H9 (cell line): Measurements from ENCODE around the gene USP53. TPM values are rescaled to one million over a fixed set of nuclear protein-coding genes. Genes with fewer than 3 reads are reported as not detected.
"Not testable (repeated sequence)": the region's sequence is repeated elsewhere in the genome, so short reads cannot be mapped to it uniquely, and the experiment has no call there.

Source experiments
- DNase-seq: peaks from one replicate; pipeline ENCODE4 v3.0.0-alpha.2; 2017
- H2AFZ ChIP-seq: one replicate; pipeline ENCODE4 v1.6.1; 2013; ENCODE audit warnings: mild to moderate bottlenecking, low read length, control low read depth, moderate library complexity
- H2AK5ac ChIP-seq: 2 replicates; pipeline ENCODE4 v1.6.1; 2013; ENCODE audit warnings: low read length, control low read depth, mixed read lengths; ENCODE audit not compliant: insufficient read length
- H2BK120ac ChIP-seq: one replicate; pipeline ENCODE4 v1.6.1; 2013; ENCODE audit warnings: low read depth, mild to moderate bottlenecking, low read length, control low read depth, inconsistent platforms; ENCODE audit not compliant: poor library complexity, severe bottlenecking
- H2BK12ac ChIP-seq: 2 replicates; pipeline ENCODE4 v1.6.1; 2013; ENCODE audit warnings: low read length, control low read depth, mixed read lengths, low read depth; ENCODE audit not compliant: insufficient read length
- H2BK15ac ChIP-seq: 2 replicates; pipeline ENCODE4 v1.6.1; 2013; ENCODE audit warnings: low read depth, low read length, control low read depth
- H2BK20ac ChIP-seq: one replicate; pipeline ENCODE4 v1.6.1; 2013; ENCODE audit warnings: low read depth, mild to moderate bottlenecking, low read length, control low read depth, inconsistent platforms; ENCODE audit not compliant: poor library complexity, severe bottlenecking
- H2BK5ac ChIP-seq: 2 replicates; pipeline ENCODE4 v1.6.1; 2013; ENCODE audit warnings: low read length, control low read depth, mixed read lengths; ENCODE audit not compliant: insufficient read length
- H3K14ac ChIP-seq: 2 replicates; pipeline ENCODE4 v1.6.1; 2013; ENCODE audit warnings: low read length, control low read depth; ENCODE audit not compliant: insufficient read depth
- H3K18ac ChIP-seq: 2 replicates; pipeline ENCODE4 v1.6.1; 2013; ENCODE audit warnings: low read depth, mild to moderate bottlenecking, mixed read lengths, low read length, control low read depth; ENCODE audit not compliant: insufficient read length
- H3K23ac ChIP-seq: 2 replicates; pipeline ENCODE4 v1.6.1; 2013; ENCODE audit warnings: low read length, control low read depth, mixed read lengths, low read depth; ENCODE audit not compliant: insufficient read length
- H3K23me2 ChIP-seq: 2 replicates; pipeline ENCODE4 v1.6.1; 2013; ENCODE audit warnings: low read depth, mild to moderate bottlenecking, mixed read lengths, low read length, control low read depth; ENCODE audit not compliant: insufficient read length, poor library complexity, severe bottlenecking
- H3K27ac ChIP-seq: 2 replicates; pipeline ENCODE4 v1.5.1; 2013; ENCODE audit warnings: low read length, control low read depth, mixed read lengths, low read depth; ENCODE audit not compliant: insufficient read length
- H3K27me3 ChIP-seq: 2 replicates; pipeline ENCODE4 v1.6.1; 2013; ENCODE audit warnings: low read length, control low read depth, inconsistent platforms; ENCODE audit not compliant: insufficient read depth
- H3K4ac ChIP-seq: 2 replicates; pipeline ENCODE4 v1.6.1; 2013; ENCODE audit warnings: low read depth, mild to moderate bottlenecking, control low read depth, inconsistent platforms, low read length, moderate library complexity
- H3K4me1 ChIP-seq: 2 replicates; pipeline ENCODE4 v1.6.1; 2013; ENCODE audit warnings: low read length, control low read depth, inconsistent platforms; ENCODE audit not compliant: insufficient read depth
- H3K4me2 ChIP-seq: 2 replicates; pipeline ENCODE4 v1.6.1; 2013; ENCODE audit warnings: low read length, control low read depth, mixed read lengths; ENCODE audit not compliant: insufficient read length, insufficient read depth
- H3K56ac ChIP-seq: 2 replicates; pipeline ENCODE4 v1.6.1; 2013; ENCODE audit warnings: low read depth, mild to moderate bottlenecking, mixed read lengths, low read length, control low read depth; ENCODE audit not compliant: insufficient read length
- H3K79me1 ChIP-seq: 2 replicates; pipeline ENCODE4 v1.6.1; 2013; ENCODE audit warnings: low read depth, mild to moderate bottlenecking, moderate library complexity, low read length, control low read depth, inconsistent platforms; ENCODE audit not compliant: insufficient read depth, poor library complexity, severe bottlenecking
- H3K79me2 ChIP-seq: 2 replicates; pipeline ENCODE4 v1.6.1; 2013; ENCODE audit warnings: low read length, control low read depth, inconsistent platforms; ENCODE audit not compliant: insufficient read depth
- H3K9ac ChIP-seq: 2 replicates; pipeline ENCODE4 v1.6.1; 2013; ENCODE audit warnings: low read length, control low read depth, mixed read lengths; ENCODE audit not compliant: insufficient read length; ENCODE audit errors: extremely low read depth
- H3K9me3 ChIP-seq: one replicate; pipeline ENCODE4 v1.6.1; 2013; ENCODE audit warnings: low read depth, low read length, inconsistent platforms; ENCODE audit not compliant: control insufficient read depth
- H3T11ph ChIP-seq: one replicate; pipeline ENCODE4 v1.6.1; 2013; ENCODE audit warnings: mild to moderate bottlenecking, low read length, control low read depth, inconsistent platforms
- H4K20me1 ChIP-seq: one replicate; pipeline ENCODE4 v1.6.1; 2013; ENCODE audit not compliant: control insufficient read depth, insufficient read length, insufficient read depth
- H4K5ac ChIP-seq: 2 replicates; pipeline ENCODE4 v1.6.1; 2013; ENCODE audit warnings: low read depth, mild to moderate bottlenecking, mixed read lengths, low read length, control low read depth; ENCODE audit not compliant: insufficient read length
- H4K8ac ChIP-seq: replicated peaks from 2 replicates; pipeline ENCODE4 v1.6.1; 2013; ENCODE audit warnings: low read length, control low read depth, mixed read lengths, low read depth; ENCODE audit not compliant: insufficient read length
- H4K91ac ChIP-seq: 2 replicates; pipeline ENCODE4 v1.6.1; 2013; ENCODE audit warnings: low read depth, mild to moderate bottlenecking, moderate library complexity, mixed read lengths, low read length, control low read depth; ENCODE audit not compliant: insufficient read length
- H3K27ac Mint-ChIP-seq, 3 experiments: 2 replicates in 2 of 3; 3 replicates in 1 of 3; pipeline ENCODE4 v1.8.0; 2020 to 2021; ENCODE audit warnings: mixed read lengths in 3 of 3, mild to moderate bottlenecking in 1 of 3, moderate library complexity in 1 of 3
- H3K27me3 Mint-ChIP-seq: 2 replicates; pipeline ENCODE4 v1.8.0; 2021; ENCODE audit warnings: low read depth, mild to moderate bottlenecking, moderate library complexity, mixed read lengths
- H3K36me3 Mint-ChIP-seq, 3 experiments: 2 replicates in 2 of 3; 3 replicates in 1 of 3; pipeline ENCODE4 v1.8.0; 2020 to 2021; ENCODE audit warnings: low read depth in 3 of 3, mixed read lengths in 3 of 3; ENCODE audit not compliant: insufficient read depth in 1 of 3
- H3K4me1 Mint-ChIP-seq, 2 experiments: 2 replicates each; pipeline ENCODE4 v1.8.0; 2020; ENCODE audit warnings: mixed read lengths in 2 of 2
- H3K4me3 Mint-ChIP-seq, 2 experiments: 2 replicates in 1 of 2; 3 replicates in 1 of 2; pipeline ENCODE4 v1.8.0; 2020 to 2021; ENCODE audit warnings: mild to moderate bottlenecking in 2 of 2, mixed read lengths in 2 of 2, moderate library complexity in 1 of 2
- H3K9me3 Mint-ChIP-seq, 2 experiments: 2 replicates in 1 of 2; 3 replicates in 1 of 2; pipeline ENCODE4 v1.8.0; 2020; ENCODE audit warnings: mild to moderate bottlenecking in 2 of 2, mixed read lengths in 2 of 2, moderate library complexity in 1 of 2
- CTCF ChIP-seq: fragments of 200-600 bp; sonication (generic); conservative IDR thresholded peaks from 3 replicates; pipeline ENCODE4 v1.8.0; 2021; ENCODE audit warnings: antibody characterized with exemption, mild to moderate bottlenecking
- WGBS: extraction: QIAGEN DNeasy Blood & Tissue Kit; methylation state at CpG from one replicate; pipeline ENCODE4 v1.1.7; 2013; ENCODE audit warnings: missing lambda C conversion rate, low lambda C conversion rate, mixed read lengths; ENCODE audit not compliant: insufficient read length; ENCODE audit errors: extremely low coverage; 5-methylcytosine and 5-hydroxymethylcytosine counted together
- total RNA-seq: library from RNA; stranded (reverse); gene quantifications from 2 replicates; pipeline ENCODE4 v1.2.1, GENCODE V29; 2021

USP53 gene
- total RNA-seq, 1 experiment from 2014 or later: 18.4 TPM

GRCh38 chr4:119246177-119246733 is 33.7 kb downstream of the USP53 start:
- no peaks in the 10 kb centered on the region for H3K27me3 ChIP-seq
- no CpG with 5 or more reads among the region's 5 CpGs for WGBS
- no peak overlapping the region for H2BK120ac ChIP-seq
- H4K91ac ChIP-seq: no peak overlapping the region
- no peak overlapping the region for H2AK5ac ChIP-seq
- H3K27ac ChIP-seq: no peak overlapping the region
- no peaks in the 10 kb centered on the region for H4K20me1 ChIP-seq
- no peak overlapping the region for H4K8ac ChIP-seq
- H3T11ph ChIP-seq: no peak overlapping the region
- H3K4me2 ChIP-seq: no peak overlapping the region
- H3K9me3 ChIP-seq: no peaks in the 10 kb centered on the region
- no peak for TF ChIP-seq CTCF
- Mint-ChIP-seq H3K27ac (peak overlapping the region in 2 of 3 experiments; percentile 5 to 65; a peak in 2 of 7 replicates), H3K9me3 (peaks cover 0 to 3% of the 10 kb centered on the region in 2 experiments; a peak in 1 of 5 replicates), H3K4me1 (peaks cover 21 to 23% of the 10 kb centered on the region in 2 experiments), H3K27me3 (no peaks in the 10 kb centered on the region), H3K36me3 (peaks cover 6 to 42% (median 21%) of the 10 kb centered on the region in 3 experiments; a peak in 5 of 7 replicates), H3K4me3 (no peak overlapping the region)
- H3K18ac ChIP-seq: no peak overlapping the region
- peaks cover 2% of the 10 kb centered on the region; the same call in 1 of the 2 replicates for H3K4me1 ChIP-seq
- H3K9ac ChIP-seq: no peak overlapping the region
- H2BK20ac ChIP-seq: no peak overlapping the region
- H2BK15ac ChIP-seq: no peak overlapping the region
- no peak for DNase-seq
- H2BK5ac ChIP-seq: no peak overlapping the region
- H3K23ac ChIP-seq: no peak overlapping the region
- no peak overlapping the region for H2BK12ac ChIP-seq
- H2AFZ ChIP-seq: no peak overlapping the region
- H3K56ac ChIP-seq: no peak overlapping the region
- no peaks in the 10 kb centered on the region for H3K23me2 ChIP-seq
- no peak overlapping the region for H3K14ac ChIP-seq
- H3K79me1 ChIP-seq: no peaks in the 10 kb centered on the region
- no peaks in the 10 kb centered on the region for H3K79me2 ChIP-seq
- no peak overlapping the region for H4K5ac ChIP-seq
- no peak overlapping the region for H3K4ac ChIP-seq

- H3K9me3 Mint-ChIP-seq, H4K20me1 ChIP-seq, H3K23me2 ChIP-seq, H2AFZ ChIP-seq, H4K91ac ChIP-seq, H3K27me3 Mint-ChIP-seq, H3K4ac ChIP-seq, H4K5ac ChIP-seq, H3K79me2 ChIP-seq, H3K14ac ChIP-seq, H3K4me2 ChIP-seq, H3K4me1 ChIP-seq, H2BK15ac ChIP-seq, H3K18ac ChIP-seq, H2BK5ac ChIP-seq, H3K27me3 ChIP-seq, H3K23ac ChIP-seq, H3K27ac Mint-ChIP-seq, H3K56ac ChIP-seq, H3K27ac ChIP-seq, H2BK120ac ChIP-seq, H2BK12ac ChIP-seq, H2BK20ac ChIP-seq, H4K8ac ChIP-seq, H2AK5ac ChIP-seq, H3K79me1 ChIP-seq, H3K9ac ChIP-seq, H3K9me3 ChIP-seq, DNase-seq, H3K4me3 Mint-ChIP-seq, H3T11ph ChIP-seq: not testable (repeated sequence)
- H3K36me3 Mint-ChIP-seq: peaks cover 29 to 69% (median 50%) of the 10 kb centered on the region in 3 experiments
- peaks cover 17 to 22% of the 10 kb centered on the region in 2 experiments for H3K4me1 Mint-ChIP-seq
- WGBS: no CpG with 5 or more reads among the region's 2 CpGs
These were observed 38.5 kb downstream of the USP53 start for GRCh38 chr4:119251037-119251436.
